Measurements from ENCODE around the gene PLVAP.

Gene PLVAP

DNA sequence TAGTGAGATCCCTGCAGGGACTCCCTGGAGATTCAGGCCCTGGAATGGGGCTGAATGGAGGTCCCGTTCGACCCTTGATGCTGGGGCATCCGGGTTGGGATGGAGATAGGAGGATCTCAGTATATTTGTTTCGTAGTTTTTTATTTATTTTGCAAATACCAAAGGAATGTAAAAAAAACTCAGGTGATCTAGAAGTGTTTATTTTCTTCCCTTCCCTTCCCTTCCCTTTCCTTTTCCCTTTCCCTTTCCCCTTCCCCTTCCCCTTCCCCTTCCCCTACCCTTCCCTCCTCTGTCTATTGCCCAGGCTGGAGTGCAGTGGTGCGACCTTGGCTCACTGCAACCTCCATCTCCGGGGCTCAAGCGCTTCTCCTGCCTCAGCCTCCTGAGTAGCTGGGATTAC, 35.3 kb downstream of the PLVAP start:
- TF ChIP-seq, protein P1, sequence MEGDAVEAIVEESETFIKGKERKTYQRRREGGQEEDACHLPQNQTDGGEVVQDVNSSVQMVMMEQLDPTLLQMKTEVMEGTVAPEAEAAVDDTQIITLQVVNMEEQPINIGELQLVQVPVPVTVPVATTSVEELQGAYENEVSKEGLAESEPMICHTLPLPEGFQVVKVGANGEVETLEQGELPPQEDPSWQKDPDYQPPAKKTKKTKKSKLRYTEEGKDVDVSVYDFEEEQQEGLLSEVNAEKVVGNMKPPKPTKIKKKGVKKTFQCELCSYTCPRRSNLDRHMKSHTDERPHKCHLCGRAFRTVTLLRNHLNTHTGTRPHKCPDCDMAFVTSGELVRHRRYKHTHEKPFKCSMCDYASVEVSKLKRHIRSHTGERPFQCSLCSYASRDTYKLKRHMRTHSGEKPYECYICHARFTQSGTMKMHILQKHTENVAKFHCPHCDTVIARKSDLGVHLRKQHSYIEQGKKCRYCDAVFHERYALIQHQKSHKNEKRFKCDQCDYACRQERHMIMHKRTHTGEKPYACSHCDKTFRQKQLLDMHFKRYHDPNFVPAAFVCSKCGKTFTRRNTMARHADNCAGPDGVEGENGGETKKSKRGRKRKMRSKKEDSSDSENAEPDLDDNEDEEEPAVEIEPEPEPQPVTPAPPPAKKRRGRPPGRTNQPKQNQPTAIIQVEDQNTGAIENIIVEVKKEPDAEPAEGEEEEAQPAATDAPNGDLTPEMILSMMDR (IDR thresholded peaks at IDR 0.05): no peak
- Histone ChIP-seq H3K27ac (no peak overlapping the region), H3K4me3 (no peak overlapping the region)
- DNase-seq (ENCODE audit: low spot score): no peak

DNA sequence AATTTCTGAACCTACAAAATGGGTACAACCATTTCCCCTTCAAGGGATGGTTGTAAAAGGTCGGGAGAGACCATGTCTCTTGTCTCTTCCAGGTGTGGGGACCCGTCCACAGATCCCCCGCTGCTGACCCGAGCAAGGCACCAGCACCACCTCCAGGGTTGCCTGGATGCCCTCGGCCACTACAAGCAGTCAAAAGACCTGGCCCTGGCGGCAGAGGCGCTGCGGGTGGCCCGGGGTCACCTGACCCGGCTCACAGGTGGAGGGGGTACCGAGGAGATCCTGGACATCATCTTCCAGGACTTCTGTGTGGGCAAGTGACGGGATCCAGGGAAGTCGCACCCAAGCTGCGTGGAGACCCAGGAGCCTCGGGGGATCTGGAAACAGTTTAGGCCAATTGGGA, 35.8 kb downstream of the PLVAP start:
- Histone ChIP-seq H3K27ac (no peak overlapping the region), H3K4me3 (no peak overlapping the region)
- DNase-seq (ENCODE audit: low spot score): no peak
- TF ChIP-seq, protein P1 (IDR thresholded peaks at IDR 0.05): no peak

DNA sequence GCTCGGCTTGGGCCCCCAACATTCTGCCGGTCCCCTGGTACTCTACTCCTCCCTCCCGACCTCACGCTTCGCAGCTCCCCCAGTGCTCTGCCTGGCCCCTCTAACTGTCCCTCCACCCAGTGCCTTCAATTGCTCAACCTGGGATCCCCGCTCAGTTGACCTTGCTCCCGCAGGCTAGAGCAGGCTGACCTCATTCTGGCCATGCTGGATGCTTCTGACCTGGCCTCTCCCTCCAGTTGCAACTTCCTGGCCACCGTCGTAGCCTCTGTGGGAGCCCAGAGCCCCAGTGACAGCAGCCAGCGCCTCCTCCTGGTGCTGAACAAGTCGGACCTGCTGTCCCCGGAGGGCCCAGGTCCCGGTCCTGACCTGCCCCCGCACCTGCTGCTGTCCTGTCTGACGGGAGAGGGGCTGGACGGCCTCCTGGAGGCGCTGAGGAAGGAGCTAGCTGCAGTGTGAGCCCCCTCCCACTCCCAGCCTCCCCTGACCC, 36.2 kb downstream of the PLVAP start:
- TF ChIP-seq, protein P1 (IDR thresholded peaks at IDR 0.05): no peak
- Histone ChIP-seq H3K27ac (no peak overlapping the region), H3K4me3 (no peak overlapping the region)
- DNase-seq (ENCODE audit: low spot score): no peak

DNA sequence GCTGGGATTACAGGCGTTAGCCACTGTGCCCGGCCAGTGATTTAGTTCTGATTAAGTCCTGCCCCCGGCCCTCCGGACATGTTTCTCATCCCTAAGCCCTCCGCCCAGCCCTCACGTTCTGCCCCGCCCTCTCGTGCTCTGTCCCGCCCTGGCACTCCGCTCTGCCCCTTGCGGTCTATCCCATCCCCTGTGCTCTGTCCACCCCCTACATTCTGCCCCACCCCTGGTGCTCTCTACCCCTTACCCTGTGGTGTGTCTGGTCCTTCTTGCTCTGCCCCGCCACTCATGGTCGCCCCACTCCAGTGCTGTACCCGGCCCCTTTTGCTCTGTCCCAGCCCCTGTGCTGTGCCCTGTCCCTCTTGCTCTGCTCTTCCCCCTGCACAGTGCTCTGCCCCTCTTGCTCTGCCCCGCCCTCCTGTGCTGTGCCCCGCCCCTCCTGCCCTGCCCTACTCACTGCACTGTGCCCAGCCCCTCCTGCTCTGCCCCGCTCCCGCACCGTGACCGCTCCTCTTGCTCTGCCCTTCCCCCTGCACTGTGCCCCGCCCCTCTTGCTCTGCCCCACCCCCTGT, 36.8 kb downstream of the PLVAP start:
- DNase-seq (ENCODE audit: low spot score): no peak
- Histone ChIP-seq H3K4me3 (no peak overlapping the region), H3K27ac (no peak overlapping the region)
- TF ChIP-seq, protein P1 (IDR thresholded peaks at IDR 0.05): no peak

DNA sequence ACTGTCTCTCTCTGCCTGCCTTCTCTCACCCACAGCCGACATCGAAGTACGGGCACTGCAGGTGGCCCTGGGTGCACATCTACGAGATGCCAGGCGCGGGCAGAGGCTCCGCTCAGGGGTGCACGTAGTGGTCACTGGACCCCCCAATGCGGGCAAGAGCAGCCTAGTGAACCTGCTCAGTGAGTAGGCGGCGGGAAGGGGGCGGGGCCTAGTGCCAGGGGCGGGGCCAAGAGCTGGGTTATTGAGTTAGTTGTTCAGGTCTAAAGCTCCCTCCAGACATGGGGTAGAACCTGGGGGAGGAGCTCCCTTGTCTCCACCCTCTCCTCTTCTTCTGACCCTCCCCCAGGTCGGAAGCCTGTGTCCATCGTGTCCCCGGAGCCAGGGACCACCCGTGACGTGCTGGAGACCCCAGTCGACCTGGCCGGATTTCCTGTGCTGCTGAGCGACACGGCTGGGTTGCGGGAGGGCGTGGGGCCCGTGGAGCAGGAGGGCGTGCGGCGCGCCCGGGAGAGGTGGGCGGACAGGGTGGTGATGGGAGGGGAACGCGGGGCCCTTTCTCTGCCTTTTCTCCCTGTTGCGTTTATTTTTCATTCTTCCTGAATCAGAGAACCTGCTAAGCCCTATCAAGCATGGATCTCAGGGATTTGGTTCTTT, 37.9 kb downstream of the PLVAP start:
- no peak for DNase-seq (ENCODE audit: low spot score)
- Histone ChIP-seq H3K27ac (no peak overlapping the region), H3K4me3 (no peak overlapping the region)
- TF ChIP-seq, protein P1 (IDR thresholded peaks at IDR 0.05): no peak

DNA sequence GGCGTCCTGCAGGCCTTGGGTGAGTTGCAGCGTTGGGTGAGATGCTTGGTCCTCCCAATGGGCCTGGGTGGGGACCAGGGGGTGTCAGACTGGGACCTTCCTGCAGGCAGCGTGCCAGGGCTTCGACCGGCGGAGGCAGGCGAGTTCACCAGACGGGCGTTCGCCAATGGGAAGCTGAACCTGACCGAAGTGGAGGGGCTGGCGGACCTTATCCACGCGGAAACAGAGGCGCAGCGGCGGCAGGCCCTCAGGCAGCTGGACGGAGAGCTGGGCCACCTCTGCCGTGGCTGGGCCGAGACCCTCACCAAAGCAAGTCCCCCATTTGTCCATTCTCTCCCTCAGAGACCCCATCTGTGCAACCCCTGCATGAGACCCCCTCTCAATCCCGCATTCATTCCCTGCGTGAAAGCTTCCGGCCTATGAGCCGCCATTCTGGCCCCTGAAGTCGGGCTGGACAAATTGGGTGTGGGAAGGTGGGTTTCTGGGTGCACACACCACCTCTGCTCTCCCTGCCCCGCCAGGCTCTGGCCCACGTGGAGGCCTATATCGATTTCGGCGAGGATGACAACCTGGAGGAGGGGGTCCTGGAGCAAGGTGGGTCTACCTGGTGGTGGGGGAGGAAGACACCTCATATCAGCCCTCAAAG, 38.6 kb downstream of the PLVAP start:
- peak overlapping the region; percentile 89 for H3K4me3 ChIP-seq
- no peak for DNase-seq (ENCODE audit: low spot score)
- H3K27ac ChIP-seq: no peak overlapping the region
- TF ChIP-seq, protein P1 (IDR thresholded peaks at IDR 0.05): no peak

Data from coronary artery (tissue), 2 donors.